GDM1 (cell line): ENCODE measurements around the gene PARD3B.

ENCODE experiments used
- DNase-seq: peaks from one replicate; lab custom pipeline; 2025; lab: John Stamatoyannopoulos, UW

PARD3B gene

DNA sequence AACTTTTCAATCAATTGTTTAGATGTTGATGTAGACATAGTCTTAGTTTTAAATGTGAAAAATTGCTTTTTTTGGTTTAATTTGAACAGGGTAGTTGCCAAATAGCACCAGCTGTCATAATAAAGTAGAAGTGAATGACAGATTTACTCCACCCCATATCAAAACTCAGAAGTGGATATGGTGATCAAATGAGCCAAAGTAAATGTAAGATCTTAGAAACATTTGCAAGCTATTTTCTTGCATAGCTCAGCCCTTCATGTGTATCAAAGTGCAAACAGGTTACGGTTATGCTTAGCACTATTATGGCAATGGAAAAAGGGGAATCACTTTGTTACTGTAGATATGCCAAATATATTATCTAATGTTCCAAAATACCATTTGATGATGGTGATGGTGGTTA, 596.1 kb downstream of the PARD3B start:
- no peak for DNase-seq

DNA sequence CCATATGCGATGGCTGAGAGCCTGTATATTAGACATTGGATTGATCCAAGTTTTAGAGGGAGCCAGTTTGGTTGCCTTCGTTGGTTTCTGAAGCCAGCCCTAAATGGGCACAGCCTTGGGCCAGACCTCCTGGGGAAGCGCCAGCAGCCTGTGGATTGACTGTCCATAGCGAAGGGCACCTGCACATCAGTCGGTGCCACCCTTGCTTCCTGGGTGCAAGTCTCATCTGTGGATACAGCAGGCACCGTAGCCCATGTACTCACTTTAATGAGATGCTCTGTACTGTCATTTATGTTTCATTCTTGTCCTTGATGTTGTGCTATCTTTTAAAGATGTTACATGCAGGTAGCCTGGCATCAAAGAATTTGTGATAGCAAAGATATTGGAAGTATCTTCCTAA, 600.6 kb downstream of the PARD3B start:
- no peak for DNase-seq

GRCh38 chr2:205148755-205149154, 603.5 kb downstream of the PARD3B start:
- DNase-seq: no peak

DNA sequence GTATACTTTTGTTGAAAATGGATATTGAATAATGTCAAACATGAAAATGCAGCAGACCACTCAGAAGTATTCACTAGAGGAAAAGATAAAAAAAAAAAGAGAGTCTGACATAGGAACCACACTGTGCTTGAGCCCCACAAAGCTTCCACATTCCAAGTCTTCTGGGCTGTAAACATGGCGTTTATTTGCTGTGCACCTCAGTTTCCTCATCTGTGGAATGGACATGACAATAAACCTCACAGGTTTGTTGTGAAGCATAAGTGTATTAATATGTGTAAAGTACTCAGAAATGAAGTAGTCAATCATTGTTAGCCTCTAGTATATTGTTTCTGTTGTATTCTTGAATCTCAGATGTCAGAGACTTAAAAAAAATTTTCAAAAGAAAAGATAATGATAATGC, 611.2 kb downstream of the PARD3B start:
- no peak for DNase-seq

DNA sequence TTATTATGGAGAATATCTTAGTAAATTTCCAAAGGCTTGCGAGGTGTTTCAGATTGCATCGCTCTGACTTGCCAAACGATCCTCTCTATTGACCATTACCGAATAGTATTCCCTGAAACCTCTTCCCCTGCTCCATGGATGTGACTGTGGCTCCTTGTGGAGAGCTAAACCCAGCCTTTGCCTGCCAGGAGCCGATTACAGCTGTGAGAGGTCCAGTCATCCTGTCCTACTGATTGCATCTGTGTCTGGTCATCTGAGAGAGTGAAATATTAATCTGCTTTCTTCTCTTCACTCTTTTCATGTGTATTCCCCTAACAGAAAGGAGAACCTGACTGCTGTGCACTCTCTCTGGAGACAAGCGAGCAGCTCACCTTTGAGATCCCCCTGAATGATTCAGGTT, 613.1 kb downstream of the PARD3B start:
- DNase-seq: no peak

GRCh38 chr2:205161156-205161839, 616.0 kb downstream of the PARD3B start:
- no peak for DNase-seq

DNA sequence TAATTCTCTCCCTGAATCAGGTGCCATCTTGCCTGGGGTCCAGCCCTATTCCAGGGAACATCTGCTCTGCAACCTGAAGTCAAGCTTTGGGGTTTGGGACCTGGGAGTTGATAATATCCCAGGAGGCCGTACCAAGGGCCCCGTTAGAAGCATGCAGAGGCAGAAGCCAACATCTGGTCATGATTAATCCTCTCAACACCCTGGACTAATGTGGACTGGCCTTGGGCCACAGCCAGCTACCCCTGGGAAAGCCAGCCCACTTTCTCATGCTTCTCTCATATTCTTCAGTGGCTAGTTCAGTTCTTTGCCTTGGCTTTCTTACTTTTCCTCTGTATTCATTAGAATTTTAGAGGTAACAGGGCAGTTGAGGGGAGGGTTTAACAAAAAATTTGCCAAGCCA, 621.5 kb downstream of the PARD3B start:
- no peak for DNase-seq

DNA sequence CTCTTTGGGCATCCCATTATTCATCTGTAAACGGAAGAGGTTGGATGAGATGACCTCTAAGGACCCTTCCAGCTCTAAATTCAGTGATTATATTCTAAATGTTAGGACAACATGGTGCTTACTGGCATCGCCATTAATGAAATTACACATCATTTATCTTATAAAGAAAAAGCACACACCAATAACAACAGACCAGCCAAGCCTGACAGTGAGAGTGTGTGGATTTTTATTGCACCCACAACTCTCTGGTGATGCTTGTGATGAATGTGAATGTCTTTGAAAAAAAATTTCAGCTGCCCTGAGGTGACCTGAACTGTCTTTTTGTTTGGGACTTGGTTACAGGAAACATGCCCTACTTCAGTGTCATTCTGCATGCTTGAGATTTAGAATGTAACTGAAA, 623.7 kb downstream of the PARD3B start:
- DNase-seq: no peak

- DNase-seq: no peak
Observed at GRCh38 chr2:205169464-205169863, 624.2 kb downstream of the PARD3B start.

GRCh38 chr2:205170399-205170798, 625.1 kb downstream of the PARD3B start:
- DNase-seq: no peak

DNA sequence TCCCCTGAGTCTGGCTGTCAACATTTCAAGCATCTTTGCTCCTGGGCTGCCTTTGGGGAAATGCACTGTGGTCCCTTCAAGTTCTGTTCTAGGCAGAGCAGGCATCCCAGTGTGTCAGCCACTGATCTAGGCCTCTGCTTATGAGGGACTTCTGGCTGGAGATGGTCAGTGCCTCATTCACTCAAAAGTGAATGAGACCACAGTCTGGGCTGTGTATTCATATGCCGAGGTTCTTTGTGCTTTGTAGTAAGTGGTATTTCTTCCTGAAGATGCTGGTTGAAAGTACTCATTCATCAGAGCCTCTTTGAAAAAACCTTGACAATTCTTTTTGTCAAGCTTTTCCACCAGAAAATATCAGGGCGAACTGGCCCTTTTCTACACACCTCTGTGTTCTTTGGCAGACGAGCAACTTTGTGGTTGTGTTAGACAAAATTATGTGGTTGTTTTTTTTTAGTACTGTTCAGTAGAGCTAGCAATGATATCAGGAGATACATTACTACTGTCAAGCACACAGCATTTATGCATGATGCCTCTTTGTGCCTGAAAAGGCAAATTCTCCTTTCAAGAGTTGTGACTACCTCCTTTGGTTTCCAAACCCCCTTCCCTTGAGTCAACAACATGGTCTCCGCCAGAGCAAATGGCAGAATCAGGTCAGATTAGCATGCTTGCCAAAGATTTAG, 626.1 kb downstream of the PARD3B start:
- no peak for DNase-seq

GRCh38 chr2:205175831-205176230, 630.6 kb downstream of the PARD3B start:
- no peak for DNase-seq

GRCh38 chr2:205176546-205176945, 631.3 kb downstream of the PARD3B start:
- DNase-seq: no peak

DNA sequence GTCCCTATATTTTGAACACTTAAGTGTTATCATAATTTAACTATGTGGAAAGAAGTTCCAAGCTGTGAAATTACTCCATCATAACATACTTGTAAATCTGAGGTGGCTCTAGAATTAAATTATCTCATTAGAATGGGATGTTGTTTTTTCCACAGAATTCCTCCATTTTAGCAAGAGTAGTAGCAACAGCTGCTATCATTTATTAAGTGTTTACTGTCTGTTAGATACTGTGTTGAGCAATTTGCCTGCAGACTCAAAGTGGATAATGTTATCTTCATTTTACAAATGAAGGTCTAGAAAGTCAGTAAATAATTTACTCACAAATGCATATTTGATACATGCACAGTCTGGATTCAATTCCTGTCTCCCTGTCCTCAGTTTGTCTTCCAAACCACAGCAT, 632.3 kb downstream of the PARD3B start:
- DNase-seq: no peak

DNA sequence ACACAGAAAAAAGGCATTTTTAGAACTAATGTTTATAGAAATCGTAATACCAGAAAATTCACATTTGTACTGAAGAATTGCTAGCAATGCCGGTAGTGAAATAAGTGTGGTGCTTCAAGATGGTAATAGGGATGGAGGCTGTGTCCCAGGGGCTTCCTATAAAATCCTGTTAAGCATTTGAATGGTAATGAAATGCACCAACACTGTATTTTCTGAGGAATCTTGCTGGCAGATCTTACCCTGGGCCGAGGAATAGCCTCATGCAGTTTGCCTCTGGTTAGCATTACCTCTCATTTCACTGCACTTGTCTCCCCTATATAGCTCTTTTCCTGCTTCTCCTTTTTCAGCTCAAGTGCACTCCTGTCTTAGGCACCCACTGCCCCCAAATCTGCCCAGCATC, 635.5 kb downstream of the PARD3B start:
- no peak for DNase-seq

GRCh38 chr2:205187731-205188130, 642.5 kb downstream of the PARD3B start:
- no peak for DNase-seq

DNA sequence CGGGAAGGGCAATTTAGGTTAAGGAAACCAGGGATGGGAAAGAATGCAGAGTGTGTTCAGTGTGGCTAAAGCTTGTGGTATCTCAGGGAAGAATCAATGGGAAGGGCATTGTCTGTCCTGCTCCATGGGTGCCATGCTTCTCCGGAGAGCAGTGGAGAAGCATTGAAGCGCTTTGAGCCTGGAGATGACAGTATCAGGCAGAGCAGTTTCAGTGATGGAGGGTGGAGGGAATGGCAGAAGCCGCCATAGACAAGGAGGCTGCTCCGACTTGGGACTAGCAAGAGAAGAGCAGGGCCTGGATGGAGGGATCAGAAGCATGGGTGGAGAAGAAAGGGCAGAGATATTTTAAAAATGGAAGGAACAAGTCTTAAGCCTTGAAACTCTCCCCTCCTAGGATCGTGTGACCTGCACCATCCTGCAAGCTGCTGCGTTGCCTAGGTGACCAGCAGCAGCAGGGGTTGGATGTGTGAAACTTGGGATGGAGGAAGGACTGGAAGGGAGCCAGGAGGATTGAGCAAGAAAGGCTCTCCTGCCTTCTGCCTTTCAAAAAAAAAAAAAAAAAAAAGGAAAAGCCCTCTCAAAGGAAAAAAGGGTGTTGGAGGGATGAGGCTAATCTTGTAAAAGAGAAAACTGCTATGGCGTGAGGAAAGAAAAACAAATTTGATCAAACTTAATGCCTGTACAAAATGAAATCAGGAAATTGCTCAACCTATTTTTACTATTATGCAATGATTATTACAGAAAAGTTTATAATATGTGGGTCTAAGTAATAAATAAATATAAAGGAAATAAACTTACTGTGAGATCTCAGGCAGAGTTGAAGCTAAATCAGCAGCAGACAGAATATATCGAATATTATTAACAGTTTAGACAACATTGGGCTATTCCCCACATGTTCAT, 643.2 kb downstream of the PARD3B start:
- DNase-seq: no peak

DNA sequence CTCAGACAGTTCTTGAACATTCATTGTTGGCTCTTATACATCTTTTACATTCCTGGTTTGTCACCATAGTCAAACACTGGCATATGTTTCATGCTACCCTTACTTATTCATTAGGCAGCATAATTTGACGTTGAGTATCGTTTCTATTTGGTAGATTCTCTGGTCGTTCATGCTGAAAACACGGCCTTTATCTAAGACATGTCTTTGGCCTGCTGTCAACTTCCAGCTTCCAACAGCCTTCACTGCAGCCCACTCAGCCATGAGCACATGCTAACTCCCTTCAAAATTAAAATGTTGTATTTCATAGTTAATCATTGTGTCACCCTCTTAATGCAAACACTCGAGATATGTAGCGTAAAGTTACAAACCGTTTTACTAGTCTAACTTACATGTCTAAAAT, 644.0 kb downstream of the PARD3B start:
- DNase-seq: no peak

- no peak for DNase-seq
Observed at GRCh38 chr2:205190528-205190927, 645.3 kb downstream of the PARD3B start.

GRCh38 chr2:205193125-205193835, 648.0 kb downstream of the PARD3B start:
- no peak for DNase-seq

DNA sequence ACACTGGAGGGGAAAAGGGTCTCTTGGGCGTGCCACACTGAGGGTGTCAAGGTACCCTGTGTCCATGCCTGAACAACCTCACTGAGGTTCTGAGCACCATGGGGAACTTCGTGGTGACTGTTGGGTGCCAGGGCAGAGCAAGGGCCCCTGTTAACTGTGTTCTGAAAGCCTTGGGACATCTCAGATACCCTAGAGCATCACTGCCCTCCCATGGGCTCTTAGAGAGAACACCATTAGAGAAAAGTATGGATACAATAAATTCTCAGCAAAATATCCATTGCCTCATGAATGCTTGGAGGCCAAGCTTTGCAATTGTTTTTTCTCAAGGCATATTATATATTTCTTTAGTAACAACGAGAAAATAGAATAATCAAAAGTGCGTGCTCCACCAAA, 648.6 kb downstream of the PARD3B start:
- DNase-seq: no peak

DNA sequence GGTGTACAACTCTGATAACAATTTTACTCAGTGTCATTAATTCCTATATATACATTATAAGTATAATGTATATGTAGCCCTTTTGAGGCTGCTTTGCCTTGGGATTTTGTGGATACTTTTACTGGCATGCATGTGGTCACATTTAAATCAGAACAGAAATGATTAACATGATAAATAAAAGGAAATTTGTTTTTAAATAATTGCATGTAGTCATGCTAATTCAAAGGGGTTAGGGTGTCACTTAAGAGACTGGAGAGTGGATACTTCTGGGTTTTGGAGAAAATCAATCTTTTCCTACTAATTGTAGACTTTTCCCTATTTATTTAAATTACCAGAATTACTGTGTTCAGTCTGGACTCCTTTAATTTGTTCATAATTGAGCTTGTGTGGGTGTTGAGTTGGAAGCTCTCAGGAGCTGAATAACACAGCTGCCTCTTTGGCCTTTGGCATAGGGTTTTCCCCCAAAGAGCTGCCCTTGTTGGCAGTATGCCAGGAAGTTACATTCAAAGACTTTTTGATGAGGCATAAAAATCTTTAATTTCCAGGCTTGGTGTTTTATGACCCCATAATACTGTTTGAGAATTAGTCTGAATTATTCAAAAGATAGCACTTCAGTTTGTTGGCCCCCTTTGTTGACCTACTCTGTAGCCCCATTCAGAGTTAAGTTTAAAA, 652.3 kb downstream of the PARD3B start:
- no peak for DNase-seq
